Activated CD8-positive, alpha-beta T cell treated with anti-CD3 and anti-CD28 coated beads, Interleukin-2, amount 10 ng/mL, durations not matched to agents 7 days and 5 days (primary cell): Measurements from ENCODE around the gene CALHM3. TPM values are rescaled to one million over a fixed set of nuclear protein-coding genes. Genes with fewer than 3 reads are reported as not detected.

Experiments used
- ATAC-seq: fragments of 150-1000 bp; cut with Tn5 transposase; one replicate; pipeline ENCODE4 v1.10.0; 2021; ENCODE audit warnings: moderate library complexity
- CTCF ChIA-PET: fragments of 350-600 bp; sonication (Branson Sonifier 250); formaldehyde crosslinking; loops from one replicate; lab custom pipeline; 2021; ENCODE audit warnings: antibody characterized with exemption; lab: Charles Lee
- POLR2A ChIA-PET: fragments of 350-600 bp; sonication (Branson Sonifier 250); formaldehyde crosslinking; loops from one replicate; lab custom pipeline; 2021; ENCODE audit warnings: antibody characterized with exemption; lab: Charles Lee
- DNase-seq: peaks from one replicate; pipeline ENCODE4 v3.0.0-alpha.2; 2020
- H3K27ac Mint-ChIP-seq: one replicate; pipeline ENCODE4 v1.8.0; 2021; ENCODE audit warnings: mild to moderate bottlenecking, mixed read lengths
- H3K27me3 Mint-ChIP-seq: one replicate; pipeline ENCODE4 v1.8.0; 2021; ENCODE audit warnings: low read depth, mixed read lengths
- H3K36me3 Mint-ChIP-seq: one replicate; pipeline ENCODE4 v1.8.0; 2021; ENCODE audit warnings: low read depth, mixed read lengths
- H3K4me1 Mint-ChIP-seq: one replicate; pipeline ENCODE4 v1.8.0; 2021; ENCODE audit warnings: low read depth, mixed read lengths
- H3K4me3 Mint-ChIP-seq: one replicate; pipeline ENCODE4 v1.8.0; 2021; ENCODE audit warnings: mild to moderate bottlenecking, mixed read lengths
- H3K9me3 Mint-ChIP-seq: one replicate; pipeline ENCODE4 v1.8.0; 2022; ENCODE audit warnings: mixed read lengths; ENCODE audit not compliant: insufficient read depth
- total RNA-seq, 2 experiments: library from RNA; stranded (reverse); gene quantifications; one replicate each; pipeline ENCODE4 v1.2.3, GENCODE V29; 2021

The CALHM3 gene
- total RNA-seq, 2 experiments from 2014 or later, result 0.45 to 0.63 TPM

DNA sequence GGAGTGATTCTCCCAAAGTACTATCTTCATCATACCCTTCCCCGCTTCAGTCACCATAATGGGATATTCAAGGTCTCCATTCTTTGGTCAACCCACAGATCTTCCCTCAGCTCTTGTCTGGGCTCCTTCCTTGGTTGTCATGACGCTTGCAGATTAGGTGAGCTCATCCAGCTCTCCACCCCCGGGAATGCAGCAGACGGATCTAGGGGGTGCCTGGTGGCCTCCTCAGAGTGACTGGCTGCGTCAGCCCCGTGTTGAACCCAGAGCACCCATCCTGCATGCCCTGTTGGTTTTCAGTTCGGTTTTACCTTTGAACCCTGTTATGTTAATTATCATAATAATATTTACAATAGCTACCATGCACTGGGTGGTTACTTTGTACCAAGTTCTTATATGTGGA is 20.8 kb upstream of the CALHM3 start:
- POLR2A ChIA-PET, result no interaction called here
- Mint-ChIP-seq H3K27me3 (peaks cover 64% of the 10 kb centered on the region), H3K9me3 (no peaks in the 10 kb centered on the region), H3K27ac (no peak overlapping the region), H3K36me3 (no peaks in the 10 kb centered on the region), H3K4me1 (peaks cover 14% of the 10 kb centered on the region), H3K4me3 (no peak overlapping the region)
- CTCF ChIA-PET, result interaction anchor here (3.4 kb wide), 1 partner anchor 13 kb away, joined by 14 read pairs; no protein-coding TSS in a partner anchor
- ATAC-seq (no peak), DNase-seq (no peak)

DNA sequence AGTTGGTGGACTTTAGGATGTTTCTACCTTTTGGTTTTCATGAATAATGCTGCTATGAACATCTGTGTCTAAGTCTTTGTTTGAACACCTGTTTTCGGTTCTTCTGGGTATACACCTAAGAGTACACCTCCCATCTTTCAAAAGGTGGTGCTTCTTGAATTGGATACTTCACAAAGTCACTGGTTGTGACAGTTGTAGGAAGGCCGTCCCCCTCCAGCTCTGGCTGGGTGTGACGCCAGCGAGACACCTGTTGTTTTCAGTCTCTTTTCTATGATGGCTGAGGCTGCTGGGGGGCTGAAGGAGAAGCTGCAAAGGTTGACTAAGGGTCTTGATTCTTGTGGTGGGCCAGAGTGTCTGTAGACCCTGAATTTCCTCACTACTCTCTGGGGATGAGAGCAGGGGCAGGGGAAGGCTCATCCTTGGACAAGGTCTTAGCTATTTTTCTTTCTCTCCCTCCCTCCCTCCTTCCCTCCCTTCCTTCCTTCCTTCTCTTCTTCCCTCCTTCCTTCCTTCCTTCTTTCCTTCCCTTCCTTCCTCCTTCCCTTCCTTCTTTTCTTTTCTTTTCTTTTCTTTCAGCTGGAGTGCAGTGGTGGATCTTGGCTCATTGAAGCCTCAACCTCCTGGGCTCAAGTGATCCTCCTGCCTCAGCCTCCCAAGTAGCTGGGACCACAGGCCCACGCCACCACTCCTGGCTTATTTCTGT is 20.0 kb upstream of the CALHM3 start:
- ATAC-seq (no peak), DNase-seq (no peak)
- ChIA-PET CTCF (interaction anchor here (1.4 to 3.4 kb wide), 2 partner anchors 12 to 187 kb away, joined by 4 to 14 read pairs; no protein-coding TSS in a partner anchor), POLR2A (interaction anchor here (0.6 kb wide), 1 partner anchor 179 kb away, joined by 3 read pairs; no protein-coding TSS in a partner anchor)
- Mint-ChIP-seq H3K4me1 (peaks cover 12% of the 10 kb centered on the region), H3K27me3 (peaks cover 68% of the 10 kb centered on the region), H3K36me3 (no peaks in the 10 kb centered on the region), H3K4me3 (no peak overlapping the region), H3K27ac (no peak overlapping the region), H3K9me3 (no peaks in the 10 kb centered on the region)

DNA sequence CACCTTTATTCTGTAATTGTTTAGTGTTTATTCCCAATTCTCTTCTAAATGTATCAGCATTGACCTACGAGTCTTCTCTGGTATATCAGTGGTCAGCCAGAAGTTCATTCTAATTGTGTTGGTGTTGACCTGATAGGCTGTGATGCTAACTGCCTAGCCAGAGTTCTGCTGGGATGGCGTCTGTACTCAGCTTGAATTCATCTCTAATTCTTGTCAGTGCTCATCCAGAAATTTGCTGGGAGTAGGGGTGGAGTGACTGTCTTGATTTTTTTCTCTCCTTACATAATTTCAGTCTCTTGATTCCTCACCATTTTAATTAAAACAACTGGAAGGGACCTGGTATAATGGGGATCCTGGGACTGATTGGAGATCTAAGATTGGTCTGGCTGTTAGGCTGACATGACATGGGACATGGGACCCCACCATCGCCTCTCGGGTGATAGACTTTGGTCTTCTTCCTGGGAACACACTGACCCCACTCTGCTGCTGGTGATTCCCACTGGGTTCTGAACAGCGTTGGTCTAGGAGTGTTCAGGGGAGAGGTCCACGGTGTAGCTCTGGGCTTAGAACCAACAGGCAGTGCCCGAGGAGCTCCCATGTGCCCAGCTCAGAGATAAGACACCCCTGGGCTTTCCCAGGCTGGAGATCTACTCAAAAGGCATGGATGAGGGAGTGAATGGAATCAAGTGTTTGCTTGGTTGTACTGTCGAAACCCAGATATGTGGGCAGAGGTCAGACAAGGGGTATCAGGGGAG is 18.3 kb upstream of the CALHM3 start:
- H3K9me3 Mint-ChIP-seq, result no peaks in the 10 kb centered on the region
- H3K4me1 Mint-ChIP-seq, result peaks cover 21% of the 10 kb centered on the region
- H3K36me3 Mint-ChIP-seq, result no peaks in the 10 kb centered on the region
- DNase-seq (no peak), ATAC-seq (no peak)
- CTCF ChIA-PET, result interaction anchor here (1.4 to 2.6 kb wide), 3 partner anchors 12 to 189 kb away, joined by 4 to 9 read pairs (median 8); no protein-coding TSS in a partner anchor
- POLR2A ChIA-PET, result no interaction called here
- no peak overlapping the region for H3K27ac Mint-ChIP-seq
- H3K27me3 Mint-ChIP-seq, result peaks cover 70% of the 10 kb centered on the region
- H3K4me3 Mint-ChIP-seq, result no peak overlapping the region

DNA sequence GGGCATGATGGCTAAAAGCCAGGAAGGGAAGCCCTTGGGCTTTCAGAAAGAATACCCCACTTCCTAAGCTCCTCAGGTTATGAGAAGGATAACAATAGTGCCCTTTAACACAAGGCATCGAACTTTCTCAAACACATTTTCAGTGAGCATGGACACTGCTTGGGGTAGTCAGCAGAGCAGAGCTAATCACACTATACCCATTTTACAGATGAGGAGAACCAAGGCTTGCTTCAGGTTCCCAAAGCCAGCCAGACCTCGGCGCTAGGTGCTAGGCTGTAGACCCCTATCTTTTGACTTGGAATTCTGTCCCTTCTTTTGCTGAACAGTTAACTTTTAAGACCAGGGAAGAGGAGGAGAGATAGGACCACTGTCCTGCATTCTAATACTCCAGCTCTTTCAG is 16.3 kb upstream of the CALHM3 start:
- CTCF ChIA-PET, result interaction anchor here (1.0 to 2.6 kb wide), 3 partner anchors 10 to 190 kb away, joined by 3 to 9 read pairs (median 4); no protein-coding TSS in a partner anchor
- DNase-seq (no peak), ATAC-seq (no peak)
- H3K9me3 Mint-ChIP-seq, result no peaks in the 10 kb centered on the region
- POLR2A ChIA-PET, result no interaction called here
- H3K4me3 Mint-ChIP-seq, result peak overlapping the region; percentile 62
- H3K27me3 Mint-ChIP-seq, result peaks cover 61% of the 10 kb centered on the region
- H3K36me3 Mint-ChIP-seq, result no peaks in the 10 kb centered on the region
- peaks cover 24% of the 10 kb centered on the region for H3K4me1 Mint-ChIP-seq
- no peak overlapping the region for H3K27ac Mint-ChIP-seq

DNA sequence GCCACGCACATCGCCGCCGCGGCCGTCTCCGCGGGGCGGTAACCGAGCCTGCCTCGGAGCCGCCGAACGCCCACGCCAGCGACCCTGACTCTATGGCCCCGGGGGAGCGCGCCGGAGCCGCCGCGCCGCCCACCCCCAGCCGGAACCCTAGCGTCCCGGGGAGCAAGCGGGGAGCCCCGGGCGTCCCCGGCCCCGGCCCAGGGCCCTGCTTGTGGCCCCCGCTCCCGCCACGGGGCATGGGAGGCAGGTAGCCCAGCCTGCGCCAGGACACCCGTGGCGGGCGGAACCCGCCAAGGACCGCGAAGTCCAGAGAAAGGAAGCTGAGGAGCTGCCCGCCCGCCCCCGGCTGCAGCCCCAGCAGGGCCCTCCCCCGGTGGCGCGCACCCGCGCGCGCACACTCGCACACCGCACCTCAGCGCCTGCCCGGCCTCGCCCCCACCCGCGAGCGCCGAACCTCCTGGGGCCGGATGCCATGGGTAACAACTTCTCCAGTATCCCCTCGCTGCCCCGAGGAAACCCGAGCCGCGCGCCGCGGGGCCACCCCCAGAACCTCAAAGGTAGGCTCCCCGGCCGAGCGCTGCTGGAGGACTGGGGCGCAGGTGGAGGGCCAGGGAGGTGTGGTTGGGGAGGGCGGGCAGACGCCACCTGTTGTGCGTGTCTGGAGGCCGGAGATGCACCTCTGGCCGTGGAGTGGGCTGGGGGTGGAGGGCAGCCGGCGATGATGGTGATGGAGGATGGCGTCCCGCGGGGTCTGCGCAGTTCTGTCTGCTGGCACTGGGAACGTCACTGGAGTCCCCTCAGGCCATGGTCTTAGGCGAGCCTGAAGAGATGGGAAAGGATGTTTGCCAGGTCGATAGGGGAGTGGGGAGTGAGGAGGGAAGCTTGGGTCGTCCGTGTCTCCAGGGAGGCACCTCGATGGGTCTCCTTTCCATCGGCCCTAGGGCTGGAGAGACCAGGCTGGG is 15.2 kb upstream of the CALHM3 start:
- Mint-ChIP-seq H3K36me3 (no peaks in the 10 kb centered on the region), H3K27ac (no peak overlapping the region), H3K4me3 (peak overlapping the region; percentile 62), H3K4me1 (peaks cover 29% of the 10 kb centered on the region), H3K9me3 (no peaks in the 10 kb centered on the region), H3K27me3 (peaks cover 58% of the 10 kb centered on the region)
- DNase-seq (peak; percentile 63), ATAC-seq (peak; percentile 58)
- CTCF ChIA-PET, result interaction anchor here (0.9 to 2.9 kb wide), 5 partner anchors 9 to 577 kb away, joined by 4 to 11 read pairs (median 5); partner anchors contain the start of gene CNNM2
- POLR2A ChIA-PET, result interaction anchor here (1.2 kb wide), 1 partner anchor 9 kb away, joined by 3 read pairs; no protein-coding TSS in a partner anchor

DNA sequence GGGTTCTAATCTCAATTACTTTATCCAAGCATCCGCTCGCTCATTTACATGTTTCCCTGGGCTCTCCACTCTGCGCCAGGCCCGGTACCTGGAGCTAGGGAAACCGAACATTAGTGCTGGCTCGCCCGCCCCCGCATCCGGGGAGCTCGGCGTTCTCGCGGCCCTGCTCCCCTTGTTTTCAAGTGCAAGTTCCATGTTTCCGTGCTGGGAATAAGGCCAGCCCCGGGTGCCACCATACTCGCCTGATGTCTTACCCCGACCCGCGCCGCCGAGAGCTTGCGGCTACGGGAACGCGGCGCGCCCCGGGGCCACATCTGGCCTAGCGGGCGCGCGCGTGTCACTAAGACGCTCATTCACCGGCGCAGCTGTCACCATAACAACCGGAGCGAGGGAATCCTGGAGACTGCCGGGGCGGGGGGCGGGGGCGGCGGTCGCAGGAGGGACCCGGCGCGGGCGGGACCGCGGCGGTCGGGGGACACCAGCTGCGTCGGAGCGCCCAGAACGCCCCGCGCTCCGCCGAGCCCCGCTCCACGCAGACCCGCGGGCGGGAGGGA is 14.4 kb upstream of the CALHM3 start, which contains the start of gene NEURL1:
Gene NEURL1, plus strand, starts transcription at position 344 of the 554 bp plus-strand sequence. CDS start 683 bp downstream, outside the sequence.
- ChIA-PET POLR2A (interaction anchor here (1.2 kb wide), 1 partner anchor 10 kb away, joined by 3 read pairs; no protein-coding TSS in a partner anchor), CTCF (interaction anchor here (0.9 to 2.9 kb wide), 4 partner anchors 10 to 576 kb away, joined by 4 to 11 read pairs (median 6); partner anchors contain the start of gene CNNM2)
- DNase-seq (peak; percentile 41), ATAC-seq (peak; percentile 41)
- Mint-ChIP-seq H3K4me3 (peak within 1 kb of the TSS; percentile 74), H3K27me3 (peaks cover 55% of the 10 kb centered on the region), H3K9me3 (no peaks in the 10 kb centered on the region), H3K4me1 (peaks cover 29% of the 10 kb centered on the region), H3K36me3 (no peaks in the 10 kb centered on the region), H3K27ac (peak within 1 kb of the TSS; percentile 24)

DNA sequence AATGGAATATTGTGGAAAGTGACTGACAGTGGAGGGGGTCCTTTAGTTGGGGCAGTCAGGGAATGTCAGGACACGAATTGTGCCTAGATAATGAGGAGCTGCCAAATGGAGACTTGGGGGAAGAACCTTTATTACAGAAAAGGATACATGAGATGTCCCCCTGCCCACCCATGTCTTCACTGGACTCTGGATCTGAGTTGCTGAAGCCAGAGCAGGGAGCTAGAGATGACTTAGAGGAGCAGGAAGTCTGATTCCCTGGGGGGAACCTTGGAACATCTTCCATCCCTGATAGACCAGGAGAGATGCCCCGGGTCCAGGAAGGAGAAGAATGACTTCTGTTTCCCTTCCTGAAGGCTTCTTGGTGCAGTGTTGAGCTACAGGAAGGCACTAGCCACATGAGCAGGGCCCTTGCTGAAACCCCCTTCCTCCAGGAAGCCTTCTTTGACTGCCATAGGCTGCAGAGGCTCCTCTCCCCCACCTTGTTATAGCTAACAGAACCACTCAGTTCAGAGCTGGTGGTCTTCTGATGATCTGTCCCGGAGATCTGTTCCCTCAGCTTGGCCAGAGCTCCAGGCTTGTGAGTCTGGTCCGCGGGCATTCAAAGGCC is 13.7 kb upstream of the CALHM3 start:
- no peak for DNase-seq
- no peaks in the 10 kb centered on the region for H3K9me3 Mint-ChIP-seq
- H3K27ac Mint-ChIP-seq, result no peak overlapping the region
- peaks cover 54% of the 10 kb centered on the region for H3K27me3 Mint-ChIP-seq
- no peaks in the 10 kb centered on the region for H3K36me3 Mint-ChIP-seq
- CTCF ChIA-PET, result interaction anchor here (0.7 to 2.9 kb wide), 5 partner anchors 10 to 1299 kb away, joined by 3 to 11 read pairs (median 5); partner anchors contain the start of gene CNNM2
- H3K4me1 Mint-ChIP-seq, result peaks cover 29% of the 10 kb centered on the region
- POLR2A ChIA-PET, result interaction anchor here (1.0 kb wide), 1 partner anchor 11 kb away, joined by 3 read pairs; no protein-coding TSS in a partner anchor
- peak overlapping the region; percentile 74 for H3K4me3 Mint-ChIP-seq
- no peak for ATAC-seq

DNA sequence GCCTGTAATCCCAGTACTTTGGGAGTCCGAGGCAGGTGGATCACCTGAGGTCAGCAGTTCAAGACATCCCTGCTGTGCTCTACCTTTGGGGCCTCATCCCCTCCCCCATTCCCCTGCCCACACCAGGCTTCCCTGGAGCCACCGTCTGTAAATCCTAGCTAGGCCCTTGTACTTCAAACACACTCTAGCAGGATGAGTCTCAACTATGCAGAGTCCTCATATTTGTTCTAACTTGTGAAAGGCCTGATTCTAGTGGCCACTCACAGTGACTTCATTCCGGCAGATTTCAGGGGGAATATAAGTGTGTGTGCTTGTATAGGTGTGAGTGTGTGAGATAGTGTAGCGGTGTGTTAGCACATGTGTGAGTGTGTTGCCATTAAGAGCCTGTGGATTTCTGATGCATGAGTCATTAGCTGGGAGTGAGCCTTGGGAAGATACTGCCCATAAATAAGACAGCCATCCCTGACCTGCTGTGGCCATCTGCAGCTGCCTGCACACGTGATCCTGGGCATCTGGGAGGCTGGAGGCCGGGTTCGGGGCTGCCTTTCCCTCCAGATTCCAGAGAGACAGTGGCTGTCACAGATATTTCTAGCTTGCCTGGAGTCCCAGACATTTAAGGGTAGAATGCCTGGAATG is 12.8 kb upstream of the CALHM3 start:
- Mint-ChIP-seq H3K4me3 (no peak overlapping the region), H3K27me3 (peaks cover 45% of the 10 kb centered on the region), H3K9me3 (no peaks in the 10 kb centered on the region), H3K4me1 (peaks cover 29% of the 10 kb centered on the region), H3K27ac (no peak overlapping the region), H3K36me3 (no peaks in the 10 kb centered on the region)
- ATAC-seq (no peak), DNase-seq (no peak)
- ChIA-PET CTCF (interaction anchor here (0.7 to 4.1 kb wide), 6 partner anchors 9 to 1298 kb away, joined by 3 to 45 read pairs (median 6); no protein-coding TSS in a partner anchor), POLR2A (interaction anchor here (1.0 kb wide), 1 partner anchor 12 kb away, joined by 3 read pairs; no protein-coding TSS in a partner anchor)

DNA sequence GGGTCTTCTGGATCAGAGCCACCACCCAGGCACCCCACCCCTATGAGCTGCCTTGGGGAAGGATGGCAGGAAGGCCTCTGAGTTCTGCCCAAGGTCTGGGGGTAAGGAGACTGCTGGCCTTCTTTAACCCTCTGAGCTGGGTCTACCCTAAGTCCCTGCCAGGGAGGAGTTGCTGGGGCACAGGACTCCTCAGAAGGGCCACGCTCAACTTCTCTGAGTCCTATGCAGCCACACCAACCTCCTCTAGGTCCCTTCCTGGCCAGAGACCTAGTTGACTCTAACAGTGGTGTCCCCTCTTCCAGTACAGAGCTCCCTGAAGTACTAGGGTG is 11.9 kb upstream of the CALHM3 start:
- peaks cover 29% of the 10 kb centered on the region for H3K4me1 Mint-ChIP-seq
- no peaks in the 10 kb centered on the region for H3K9me3 Mint-ChIP-seq
- H3K27me3 Mint-ChIP-seq, result peaks cover 39% of the 10 kb centered on the region
- ATAC-seq, result peak; percentile 45
- no peaks in the 10 kb centered on the region for H3K36me3 Mint-ChIP-seq
- DNase-seq, result no peak
- POLR2A ChIA-PET, result interaction anchor here (0.6 kb wide), 1 partner anchor 143 kb away, joined by 3 read pairs; no protein-coding TSS in a partner anchor
- no peak overlapping the region for H3K4me3 Mint-ChIP-seq
- CTCF ChIA-PET, result interaction anchor here (0.8 to 4.1 kb wide), 8 partner anchors 8 to 247 kb away, joined by 3 to 45 read pairs (median 3); partner anchors contain the start of gene CALHM2
- H3K27ac Mint-ChIP-seq, result no peak overlapping the region

DNA sequence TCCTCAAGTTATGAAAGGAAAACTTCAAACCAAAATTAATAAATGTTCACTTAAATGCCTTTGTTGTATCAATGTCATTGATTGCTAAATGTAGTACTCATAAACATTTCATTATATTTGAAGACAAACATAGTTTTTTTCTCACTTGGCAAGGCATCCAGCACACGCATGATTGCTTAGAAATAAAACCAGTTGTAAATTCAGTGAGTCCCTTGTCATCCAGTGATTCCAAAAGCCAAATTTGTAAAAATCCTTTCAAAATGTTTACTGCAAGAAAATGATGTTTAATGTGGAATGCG is 8.3 kb upstream of the CALHM3 start:
- CTCF ChIA-PET, result interaction anchor here (2.3 to 5.3 kb wide), 3 partner anchors 10 to 70 kb away, joined by 10 to 148 read pairs (median 14); no protein-coding TSS in a partner anchor
- Mint-ChIP-seq H3K36me3 (no peaks in the 10 kb centered on the region), H3K4me1 (peaks cover 22% of the 10 kb centered on the region), H3K9me3 (no peaks in the 10 kb centered on the region), H3K27ac (no peak overlapping the region), H3K27me3 (peaks cover 13% of the 10 kb centered on the region), H3K4me3 (no peak overlapping the region)
- DNase-seq (no peak), ATAC-seq (no peak)
- POLR2A ChIA-PET, result no interaction called here
